Testis (tissue), 2 donors: ENCODE measurements around the gene VWA8.

Experiments
- CTCF ChIP-seq, 3 experiments: fragments of 450-650 bp in 2 of 3; fragments of 200-600 bp in 1 of 3; sonication (generic) in 1 of 3; IDR thresholded peaks; one replicate each; pipeline ENCODE4 v1.5.1; 2016 to 2019; ENCODE audit warnings: antibody characterized with exemption in 3 of 3, mild to moderate bottlenecking in 2 of 3, moderate library complexity in 1 of 3
- POLR2A ChIP-seq: fragments of 450-650 bp; IDR thresholded peaks from one replicate; pipeline ENCODE4 v1.6.1; 2017; ENCODE audit warnings: antibody characterized with exemption, mild to moderate bottlenecking, moderate library complexity

GRCh38 chr13:41633776-41634175 lies 327.1 kb downstream of the VWA8 start:
- TF ChIP-seq CTCF (IDR thresholded peaks at IDR 0.05): no peak
- TF ChIP-seq POLR2A: no peak
